ENCODE data around the gene KIAA0825. TPM values are rescaled to one million over a fixed set of nuclear protein-coding genes. Genes with fewer than 3 reads are reported as not detected.

Gene KIAA0825
- total and polyA plus RNA-seq, 2 experiments from 2014 or later: 1.7 to 1.8 TPM

GRCh38 chr5:94196953-94197352, 421.5 kb downstream of the KIAA0825 start (continued):
- no peak for TF ChIP-seq ETS1 (IDR thresholded peaks at IDR 0.05)
- TF ChIP-seq POLR2AphosphoS5 (IDR thresholded peaks at IDR 0.05; ENCODE audit: low read depth): no peak

GRCh38 chr5:94192658-94193391, 425.6 kb downstream of the KIAA0825 start:
- Histone ChIP-seq H3K4me2 (no peak overlapping the region), H3K9me2 (ENCODE audit: insufficient read depth) (no peaks in the 10 kb centered on the region), H3K27ac (ENCODE audit: low read depth) (0 out of 2 replicates have a peak overlapping the region, but pooled peaks have one; percentile 11), H4K20me1 (replicated peaks; ENCODE audit: insufficient read depth) (peaks cover 6% of the 10 kb centered on the region; the same call in 1 of the 2 replicates), H3K4me3 (no peak overlapping the region), H3K27me3 (ENCODE audit: insufficient read depth) (no peaks in the 10 kb centered on the region), H3K36me3 (ENCODE audit: insufficient read depth) (no peaks in the 10 kb centered on the region), H3F3A (replicated peaks; ENCODE audit: low read depth) (no peaks in the 10 kb centered on the region), H3K79me2 (replicated peaks; ENCODE audit: insufficient read depth) (peaks cover 3% of the 10 kb centered on the region; the same call in 1 of the 2 replicates), H3K4me1 (ENCODE audit: insufficient read depth) (peaks cover 29% of the 10 kb centered on the region), H2AFZ (no peak overlapping the region)
- ATAC-seq (peak; percentile 79), DNase-seq (ENCODE audit: low spot score) (peak; percentile 16)
- Mint-ChIP-seq H3K4me3 (no peak overlapping the region), H3K27me3 (ENCODE audit: insufficient read depth, low read depth, poor library complexity) (peaks cover 1% of the 10 kb centered on the region), H3K4me1 (peaks cover 36% of the 10 kb centered on the region), H3K9me3 (no peaks in the 10 kb centered on the region; the same call in 2 of the 3 replicates), H3K27ac (no peak overlapping the region), H3K36me3 (ENCODE audit: low read depth) (peaks cover 3% of the 10 kb centered on the region; the same call in 2 of the 3 replicates)
- TF ChIP-seq ZNF331 (CRISPR knock-in tag; IDR thresholded peaks at IDR 0.05; ENCODE audit: low read depth): no peak
- TF ChIP-seq JUNB (IDR thresholded peaks at IDR 0.05; ENCODE audit: unreplicated experiment): no peak
- no peak for TF ChIP-seq STAT1 (IDR thresholded peaks at IDR 0.05; ENCODE audit: unreplicated experiment)
- no peak for TF ChIP-seq EZH2 (IDR thresholded peaks at IDR 0.05; ENCODE audit: low read depth, unreplicated experiment)
- no peak for TF ChIP-seq POLR2AphosphoS5 (IDR thresholded peaks at IDR 0.05; ENCODE audit: low read depth)
- TF ChIP-seq REST (IDR thresholded peaks at IDR 0.05; ENCODE audit: unreplicated experiment): no peak
- TF ChIP-seq CREB1 (CRISPR knock-in tag; IDR thresholded peaks at IDR 0.05; ENCODE audit: low read depth): no peak
- TF ChIP-seq NANOG (IDR thresholded peaks at IDR 0.05; ENCODE audit: borderline replicate concordance): no peak
- no peak for TF ChIP-seq ZNF114 (CRISPR knock-in tag; IDR thresholded peaks at IDR 0.05)
- no peak for TF ChIP-seq CTCF (conservative IDR thresholded peaks at IDR 0.05; ENCODE audit: low read depth in 2 of 2)

Measured in GM23338 (cell line).